C4-2B (cell line): ENCODE results near the gene TXNDC17.
"Not testable (repeated sequence)": the region's sequence is repeated elsewhere in the genome, so short reads cannot be mapped to it uniquely, and the experiment has no call there.

Experiments used
- H3K27ac ChIP-seq: fragments of 450-650 bp; 2 replicates; pipeline ENCODE4 v1.5.1; 2017
- CTCF ChIP-seq: fragments of 450-650 bp; conservative IDR thresholded peaks from 2 replicates; pipeline ENCODE4 v1.5.1; 2017; ENCODE audit warnings: mild to moderate bottlenecking
- ZFX ChIP-seq: fragments of 450-650 bp; IDR thresholded peaks from 2 replicates; pipeline ENCODE4 v1.6.1; 2017

The TXNDC17 gene

GRCh38 chr17:6690641-6691040, 49.8 kb downstream of the TXNDC17 start:
- no peak overlapping the region for H3K27ac ChIP-seq
- TF ChIP-seq CTCF (no peak), ZFX (no peak)

GRCh38 chr17:6691546-6691945, 50.7 kb downstream of the TXNDC17 start:
- TF ChIP-seq ZFX = no peak
- TF ChIP-seq CTCF = no peak
- H3K27ac ChIP-seq = no peak overlapping the region

GRCh38 chr17:6691958-6692357, 51.1 kb downstream of the TXNDC17 start:
- H3K27ac ChIP-seq = not testable (repeated sequence)
